Neural cell (in vitro differentiated cells): ENCODE results near the gene ATP8B3. TPM values are rescaled to one million over a fixed set of nuclear protein-coding genes. Genes with fewer than 3 reads are reported as not detected.

ENCODE experiments used
- H2AFZ ChIP-seq: fragments of 200-600, 300-800 bp; sonication (generic), shearing (Covaris generic); 2 replicates; pipeline ENCODE4 v1.6.0; 2014; ENCODE audit warnings: low read depth, mild to moderate bottlenecking, antibody characterized with exemption, low read length, moderate library complexity
- H3F3A ChIP-seq: fragments of 200-600 bp; shearing (Covaris generic); 2 replicates; pipeline ENCODE4 v1.6.1; 2016; ENCODE audit warnings: mild to moderate bottlenecking, moderate library complexity, mixed read lengths, antibody characterized with exemption, low read length; ENCODE audit not compliant: insufficient read depth, poor library complexity, severe bottlenecking
- H3K27ac ChIP-seq: fragments of 200-600, 300-800 bp; sonication (generic), shearing (Covaris generic); 2 replicates; pipeline ENCODE4 v1.5.1; 2014; ENCODE audit warnings: mild to moderate bottlenecking, low read length, moderate library complexity
- H3K27me3 ChIP-seq: fragments of 300-800, 200-600 bp; sonication (generic), shearing (Covaris generic); 2 replicates; pipeline ENCODE4 v1.6.0; 2014; ENCODE audit warnings: mild to moderate bottlenecking, low read depth, low read length, moderate library complexity; ENCODE audit not compliant: insufficient read depth
- H3K36me3 ChIP-seq: fragments of 300-800, 200-600 bp; sonication (generic), shearing (Covaris generic); 2 replicates; pipeline ENCODE4 v1.5.1; 2014; ENCODE audit warnings: mild to moderate bottlenecking, antibody characterized with exemption, low read length, moderate library complexity; ENCODE audit not compliant: insufficient read depth
- H3K4me2 ChIP-seq: fragments of 300-800, 200-600 bp; sonication (generic), shearing (Covaris generic); 2 replicates; pipeline ENCODE4 v1.6.0; 2014; ENCODE audit warnings: mild to moderate bottlenecking, low read length
- H3K4me3 ChIP-seq: fragments of 300-800, 200-600 bp; sonication (generic), shearing (Covaris generic); 2 replicates; pipeline ENCODE4 v1.5.1; 2014; ENCODE audit warnings: mild to moderate bottlenecking, low read length, moderate library complexity
- H3K79me2 ChIP-seq: fragments of 200-600 bp; shearing (Covaris generic); replicated peaks from 2 replicates; pipeline ENCODE4 v1.6.0; 2014; ENCODE audit warnings: mild to moderate bottlenecking, low read length, moderate library complexity; ENCODE audit not compliant: insufficient read depth
- H3K9ac ChIP-seq: fragments of 300-800, 200-600 bp; sonication (generic), shearing (Covaris generic); 2 replicates; pipeline ENCODE4 v1.6.1; 2016; ENCODE audit warnings: mild to moderate bottlenecking, low read length, mixed read lengths
- H3K9me2 ChIP-seq: fragments of 200-600 bp; shearing (Covaris generic); 2 replicates; pipeline ENCODE4 v1.6.1; 2016; ENCODE audit warnings: mild to moderate bottlenecking, low read length, mixed read lengths; ENCODE audit not compliant: insufficient read depth
- H3K9me3 ChIP-seq: fragments of 200-600, 300-800 bp; sonication (generic), shearing (Covaris generic); 2 replicates; pipeline ENCODE4 v1.6.1; 2016; ENCODE audit warnings: mild to moderate bottlenecking, mixed run types, low read length, moderate library complexity, mixed read lengths
- H4K20me1 ChIP-seq: fragments of 200-600 bp; shearing (Covaris generic); 2 replicates; pipeline ENCODE4 v1.6.1; 2016; ENCODE audit warnings: mild to moderate bottlenecking, mixed run types; ENCODE audit not compliant: insufficient read depth
- EP300 ChIP-seq: fragments of 450-650 bp; conservative IDR thresholded peaks from 2 replicates; pipeline ENCODE4 v1.6.1; 2014; ENCODE audit warnings: antibody characterized with exemption, mild to moderate bottlenecking, moderate library complexity; ENCODE audit not compliant: poor library complexity, severe bottlenecking
- EZH2 ChIP-seq: fragments of 200-600, 300-800 bp; shearing (Covaris generic), sonication (generic); IDR thresholded peaks from 2 replicates; pipeline ENCODE4 v1.6.1; 2014; ENCODE audit warnings: antibody characterized with exemption, low read length, borderline replicate concordance, mild to moderate bottlenecking; ENCODE audit not compliant: insufficient read depth, poor library complexity, severe bottlenecking
- MXI1 ChIP-seq: fragments of 450-650 bp; conservative IDR thresholded peaks from 2 replicates; pipeline ENCODE4 v1.6.1; 2014; ENCODE audit warnings: antibody characterized with exemption, mild to moderate bottlenecking; ENCODE audit not compliant: poor library complexity, severe bottlenecking
- POLR2AphosphoS5 ChIP-seq: IDR thresholded peaks from 2 replicates; pipeline ENCODE4 v1.6.1; 2012
- RAD21 ChIP-seq: fragments of 450-650 bp; conservative IDR thresholded peaks from 2 replicates; pipeline ENCODE4 v1.6.1; 2014; ENCODE audit warnings: antibody characterized with exemption, mild to moderate bottlenecking, moderate library complexity
- SMC3 ChIP-seq: fragments of 450-650 bp; conservative IDR thresholded peaks from 2 replicates; pipeline ENCODE4 v1.6.1; 2014; ENCODE audit warnings: antibody characterized with exemption, mild to moderate bottlenecking, moderate library complexity; ENCODE audit not compliant: poor library complexity
- TAF1 ChIP-seq: IDR thresholded peaks from 2 replicates; pipeline ENCODE4 v1.6.1; 2012; ENCODE audit warnings: low read depth
- polyA plus RNA-seq: library from polyadenylated mRNA; depleted of rRNA; stranded (reverse); fragments of >200 nt; gene quantifications from 2 replicates; pipeline ENCODE4 v1.2.3, GENCODE V29; 2014
- TF ChIP-seq, protein P1 (sequence below): fragments of 450-650 bp; IDR thresholded peaks from 2 replicates; pipeline ENCODE4 v1.5.1; 2014; ENCODE audit warnings: antibody characterized with exemption, mild to moderate bottlenecking, moderate library complexity; ENCODE audit not compliant: poor library complexity, severe bottlenecking
- TF ChIP-seq, protein P2 (sequence below): IDR thresholded peaks from 2 replicates; pipeline ENCODE4 v1.6.1; 2012; ENCODE audit warnings: borderline replicate concordance

ATP8B3 gene
- polyA plus RNA-seq, 1 donor from 2014 or later: 1.5 TPM

DNA sequence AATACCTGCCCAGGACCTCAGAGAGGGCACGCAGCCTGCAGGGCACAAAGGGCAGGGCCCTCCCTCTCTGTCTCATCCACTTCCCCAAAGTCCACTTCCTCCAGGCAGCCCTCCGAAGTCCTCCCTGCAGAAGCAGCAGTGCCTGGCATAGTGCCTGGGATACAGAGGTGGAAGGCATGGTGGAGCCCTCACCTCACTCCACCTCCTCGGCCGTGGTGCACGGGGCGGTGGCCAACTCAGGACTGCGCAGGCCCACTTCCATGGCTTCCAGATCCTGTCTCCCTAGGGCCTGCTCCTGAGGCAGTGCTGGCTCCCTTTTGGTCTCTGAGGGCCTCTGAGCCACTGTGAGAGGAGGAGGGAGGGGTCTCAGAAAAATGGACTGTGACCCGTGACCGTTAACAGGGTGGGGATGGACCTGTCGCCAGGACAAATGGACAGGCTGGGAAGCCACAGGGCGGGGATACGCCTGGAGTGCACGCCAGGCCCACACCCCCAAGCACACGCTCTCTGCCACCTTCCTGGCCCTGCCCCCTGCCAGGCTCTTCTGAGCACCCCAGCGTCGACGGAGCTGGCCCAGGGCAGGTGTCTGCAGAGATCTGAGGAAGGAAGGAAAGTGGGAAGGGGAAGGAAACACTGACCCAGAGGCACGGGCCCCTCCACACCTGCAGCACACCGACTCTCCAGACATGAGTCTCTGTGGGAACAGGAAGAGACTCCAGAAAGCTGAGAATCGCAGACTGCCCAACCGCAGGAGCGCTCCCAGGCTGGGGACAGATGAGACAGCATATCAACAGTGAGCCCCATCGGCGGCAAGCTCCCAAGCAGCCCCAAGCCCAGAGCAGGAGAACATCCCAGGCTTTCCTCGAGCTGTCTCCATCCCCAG is 27.8 kb upstream of the ATP8B3 start:
- Histone ChIP-seq H3K9me2 (no peaks in the 10 kb centered on the region), H3K9me3 (no peaks in the 10 kb centered on the region), H3K36me3 (no peaks in the 10 kb centered on the region), H3K79me2 (peaks cover 2% of the 10 kb centered on the region), H3F3A (no peaks in the 10 kb centered on the region), H3K27me3 (no peaks in the 10 kb centered on the region), H3K4me2 (no peak overlapping the region), H3K27ac (no peak overlapping the region), H3K4me3 (no peak overlapping the region), H2AFZ (no peak overlapping the region), H3K9ac (no peak overlapping the region), H4K20me1 (no peaks in the 10 kb centered on the region)
- TF ChIP-seq, protein P1, sequence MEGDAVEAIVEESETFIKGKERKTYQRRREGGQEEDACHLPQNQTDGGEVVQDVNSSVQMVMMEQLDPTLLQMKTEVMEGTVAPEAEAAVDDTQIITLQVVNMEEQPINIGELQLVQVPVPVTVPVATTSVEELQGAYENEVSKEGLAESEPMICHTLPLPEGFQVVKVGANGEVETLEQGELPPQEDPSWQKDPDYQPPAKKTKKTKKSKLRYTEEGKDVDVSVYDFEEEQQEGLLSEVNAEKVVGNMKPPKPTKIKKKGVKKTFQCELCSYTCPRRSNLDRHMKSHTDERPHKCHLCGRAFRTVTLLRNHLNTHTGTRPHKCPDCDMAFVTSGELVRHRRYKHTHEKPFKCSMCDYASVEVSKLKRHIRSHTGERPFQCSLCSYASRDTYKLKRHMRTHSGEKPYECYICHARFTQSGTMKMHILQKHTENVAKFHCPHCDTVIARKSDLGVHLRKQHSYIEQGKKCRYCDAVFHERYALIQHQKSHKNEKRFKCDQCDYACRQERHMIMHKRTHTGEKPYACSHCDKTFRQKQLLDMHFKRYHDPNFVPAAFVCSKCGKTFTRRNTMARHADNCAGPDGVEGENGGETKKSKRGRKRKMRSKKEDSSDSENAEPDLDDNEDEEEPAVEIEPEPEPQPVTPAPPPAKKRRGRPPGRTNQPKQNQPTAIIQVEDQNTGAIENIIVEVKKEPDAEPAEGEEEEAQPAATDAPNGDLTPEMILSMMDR: no peak
- no peak for TF ChIP-seq EP300
- no peak for TF ChIP-seq RAD21
- TF ChIP-seq MXI1: no peak
- TF ChIP-seq POLR2AphosphoS5: no peak
- no peak for TF ChIP-seq TAF1

DNA sequence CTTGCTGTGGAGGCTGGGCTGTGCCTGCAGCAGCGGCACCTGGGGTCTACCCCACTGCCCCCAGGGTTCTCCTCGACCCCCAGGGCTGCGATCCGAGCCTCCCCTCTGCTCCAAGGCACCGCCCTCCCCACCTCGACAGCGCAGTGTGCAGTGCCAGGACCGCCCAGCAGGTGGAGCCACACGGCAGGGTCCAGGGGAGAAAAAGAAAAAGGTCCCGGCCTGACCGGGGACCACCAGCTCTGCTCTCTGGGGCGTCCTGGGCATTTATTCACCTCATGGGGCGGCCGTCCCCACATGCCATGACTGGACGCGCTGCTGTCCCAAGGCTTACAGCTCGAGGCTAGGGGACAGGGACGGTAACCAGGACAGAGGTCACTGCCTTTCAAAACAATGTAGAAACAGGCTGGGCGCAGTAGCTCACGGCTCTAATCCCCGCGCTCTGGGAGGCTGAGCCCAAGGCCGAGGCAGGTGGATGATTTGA is 25.6 kb upstream of the ATP8B3 start:
- H4K20me1 ChIP-seq: no peaks in the 10 kb centered on the region
- no peaks in the 10 kb centered on the region for H3K79me2 ChIP-seq
- no peaks in the 10 kb centered on the region for H3K27me3 ChIP-seq
- no peak overlapping the region for H3K4me2 ChIP-seq
- no peak overlapping the region for H3K9ac ChIP-seq
- no peaks in the 10 kb centered on the region for H3K9me2 ChIP-seq
- H3K4me3 ChIP-seq: no peak overlapping the region
- no peak overlapping the region for H3K27ac ChIP-seq
- no peaks in the 10 kb centered on the region for H3K36me3 ChIP-seq
- no peaks in the 10 kb centered on the region for H3F3A ChIP-seq
- H2AFZ ChIP-seq: no peak overlapping the region
- TF ChIP-seq, protein P2, sequence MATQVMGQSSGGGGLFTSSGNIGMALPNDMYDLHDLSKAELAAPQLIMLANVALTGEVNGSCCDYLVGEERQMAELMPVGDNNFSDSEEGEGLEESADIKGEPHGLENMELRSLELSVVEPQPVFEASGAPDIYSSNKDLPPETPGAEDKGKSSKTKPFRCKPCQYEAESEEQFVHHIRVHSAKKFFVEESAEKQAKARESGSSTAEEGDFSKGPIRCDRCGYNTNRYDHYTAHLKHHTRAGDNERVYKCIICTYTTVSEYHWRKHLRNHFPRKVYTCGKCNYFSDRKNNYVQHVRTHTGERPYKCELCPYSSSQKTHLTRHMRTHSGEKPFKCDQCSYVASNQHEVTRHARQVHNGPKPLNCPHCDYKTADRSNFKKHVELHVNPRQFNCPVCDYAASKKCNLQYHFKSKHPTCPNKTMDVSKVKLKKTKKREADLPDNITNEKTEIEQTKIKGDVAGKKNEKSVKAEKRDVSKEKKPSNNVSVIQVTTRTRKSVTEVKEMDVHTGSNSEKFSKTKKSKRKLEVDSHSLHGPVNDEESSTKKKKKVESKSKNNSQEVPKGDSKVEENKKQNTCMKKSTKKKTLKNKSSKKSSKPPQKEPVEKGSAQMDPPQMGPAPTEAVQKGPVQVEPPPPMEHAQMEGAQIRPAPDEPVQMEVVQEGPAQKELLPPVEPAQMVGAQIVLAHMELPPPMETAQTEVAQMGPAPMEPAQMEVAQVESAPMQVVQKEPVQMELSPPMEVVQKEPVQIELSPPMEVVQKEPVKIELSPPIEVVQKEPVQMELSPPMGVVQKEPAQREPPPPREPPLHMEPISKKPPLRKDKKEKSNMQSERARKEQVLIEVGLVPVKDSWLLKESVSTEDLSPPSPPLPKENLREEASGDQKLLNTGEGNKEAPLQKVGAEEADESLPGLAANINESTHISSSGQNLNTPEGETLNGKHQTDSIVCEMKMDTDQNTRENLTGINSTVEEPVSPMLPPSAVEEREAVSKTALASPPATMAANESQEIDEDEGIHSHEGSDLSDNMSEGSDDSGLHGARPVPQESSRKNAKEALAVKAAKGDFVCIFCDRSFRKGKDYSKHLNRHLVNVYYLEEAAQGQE: no peak
- TF ChIP-seq TAF1 (no peak), POLR2AphosphoS5 (no peak), EP300 (no peak), MXI1 (no peak), EZH2 (no peak), SMC3 (peak; percentile 53), RAD21 (peak; percentile 42)
- TF ChIP-seq, protein P1: peak; percentile 82
- no peaks in the 10 kb centered on the region for H3K9me3 ChIP-seq
